ENCODE results near the gene METTL23. TPM values are rescaled to one million over a fixed set of nuclear protein-coding genes. Genes with fewer than 3 reads are reported as not detected.
"Not testable (repeated sequence)": the region's sequence is repeated elsewhere in the genome, so short reads cannot be mapped to it uniquely, and the experiment has no call there.

METTL23 gene
- total RNA-seq, 1 donor: 25.7 TPM

- no peak overlapping the region for H2AFZ ChIP-seq (ENCODE audit: low read length)
- peaks cover 58% of the 10 kb centered on the region for H3K4me1 ChIP-seq (ENCODE audit: insufficient read depth, low read length)
- peaks cover 67% of the 10 kb centered on the region for H4K20me1 ChIP-seq (ENCODE audit: insufficient read depth, low read length)
- H3K4me3 ChIP-seq (ENCODE audit: insufficient read depth, low read length): no peak overlapping the region
- no peak for TF ChIP-seq CTCF (IDR thresholded peaks at IDR 0.05; ENCODE audit: extremely low read depth, low read depth, low read length)
- no peak overlapping the region for H3K4me2 ChIP-seq (ENCODE audit: insufficient read depth, low read length)
- H3K27me3 ChIP-seq (ENCODE audit: insufficient read depth, low read length): no peaks in the 10 kb centered on the region
- DNase-seq (ENCODE audit: insufficient read length, low spot score, missing footprints): peak; percentile 85
- peaks cover 99% of the 10 kb centered on the region for H3K79me2 ChIP-seq (ENCODE audit: insufficient read depth, low read length)
- peaks cover 5% of the 10 kb centered on the region for H3K36me3 ChIP-seq (ENCODE audit: insufficient read depth, low read length)
- H3K9me3 ChIP-seq (ENCODE audit: low read depth, low read length): no peaks in the 10 kb centered on the region
- peak overlapping the region; percentile 40 for H3K27ac ChIP-seq (ENCODE audit: low read depth, low read length)
Measured at GRCh38 chr17:76696763-76697701, 29.6 kb upstream of the METTL23 start.

DNA sequence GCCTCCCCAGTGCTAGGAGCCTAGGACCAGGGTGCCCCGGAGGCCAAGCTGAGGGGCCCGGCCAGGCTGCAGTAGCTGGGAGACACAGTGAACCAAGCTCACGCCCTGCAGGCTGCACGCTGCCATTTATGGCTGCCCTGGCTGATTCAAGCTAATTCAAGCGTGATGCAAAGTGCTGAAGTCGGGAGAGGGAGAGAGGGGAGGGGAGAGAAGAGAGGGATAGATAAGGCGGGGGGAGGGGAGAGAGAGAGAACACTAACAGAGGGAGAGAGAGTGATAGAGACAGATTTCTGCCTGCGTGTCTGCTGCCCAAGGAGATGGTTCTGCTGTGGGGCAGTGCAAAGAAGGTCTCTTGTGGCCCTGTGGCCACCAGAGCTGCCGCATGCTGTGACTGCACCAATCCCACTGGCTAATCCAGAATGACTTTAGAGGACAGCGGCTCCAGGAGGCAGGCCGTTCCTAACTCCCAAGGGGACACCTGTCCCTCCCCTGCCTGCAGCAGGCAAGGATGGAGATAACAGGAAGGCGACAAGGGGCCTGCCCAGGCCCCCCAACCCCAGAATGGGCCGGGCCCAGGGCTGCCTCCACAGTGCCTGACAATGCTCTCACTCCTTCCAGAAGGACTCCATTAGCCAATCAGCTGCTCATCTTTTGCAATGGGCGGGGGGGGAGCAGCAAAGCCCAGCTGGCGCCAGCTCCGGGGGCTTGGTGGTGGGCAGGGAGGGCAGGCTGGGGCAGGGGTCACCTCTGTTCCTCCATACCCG lies 28.8 kb upstream of the METTL23 start:
- H3K4me2 ChIP-seq (ENCODE audit: insufficient read depth, low read length): no peak overlapping the region

GRCh38 chr17:76698466-76698977 lies 28.1 kb upstream of the METTL23 start:
- H3K4me1 ChIP-seq (ENCODE audit: insufficient read depth, low read length): peaks cover 56% of the 10 kb centered on the region
- not testable (repeated sequence) for H3K27me3 ChIP-seq (ENCODE audit: insufficient read depth, low read length); H3K9me3 ChIP-seq (ENCODE audit: low read depth, low read length); H3K4me3 ChIP-seq (ENCODE audit: insufficient read depth, low read length); DNase-seq (ENCODE audit: insufficient read length, low spot score, missing footprints); H2AFZ ChIP-seq (ENCODE audit: low read length); H3K36me3 ChIP-seq (ENCODE audit: insufficient read depth, low read length); H3K4me2 ChIP-seq (ENCODE audit: insufficient read depth, low read length)
- peaks cover 74% of the 10 kb centered on the region for H4K20me1 ChIP-seq (ENCODE audit: insufficient read depth, low read length)
- H3K27ac ChIP-seq (ENCODE audit: low read depth, low read length): peak overlapping the region; percentile 91
- peaks cover 100% of the 10 kb centered on the region for H3K79me2 ChIP-seq (ENCODE audit: insufficient read depth, low read length)

More for the DNA sequence above, 28.8 kb upstream of the METTL23 start:
- Histone ChIP-seq H3K79me2 (ENCODE audit: insufficient read depth, low read length) (peaks cover 99% of the 10 kb centered on the region), H3K27ac (ENCODE audit: low read depth, low read length) (peak overlapping the region; percentile 40), H4K20me1 (ENCODE audit: insufficient read depth, low read length) (peaks cover 70% of the 10 kb centered on the region), H3K9me3 (ENCODE audit: low read depth, low read length) (no peaks in the 10 kb centered on the region), H3K36me3 (ENCODE audit: insufficient read depth, low read length) (peaks cover 5% of the 10 kb centered on the region), H3K4me3 (ENCODE audit: insufficient read depth, low read length) (no peak overlapping the region), H3K27me3 (ENCODE audit: insufficient read depth, low read length) (no peaks in the 10 kb centered on the region), H2AFZ (ENCODE audit: low read length) (no peak overlapping the region), H3K4me1 (ENCODE audit: insufficient read depth, low read length) (peaks cover 58% of the 10 kb centered on the region)
- TF ChIP-seq CTCF (IDR thresholded peaks at IDR 0.05; ENCODE audit: extremely low read depth, low read depth, low read length): no peak
- DNase-seq (ENCODE audit: insufficient read length, low spot score, missing footprints): peak; percentile 65

GRCh38 chr17:76700270-76700616 lies 26.4 kb upstream of the METTL23 start:
- Histone ChIP-seq H3K27ac (ENCODE audit: low read depth, low read length) (peak overlapping the region; percentile 91), H4K20me1 (ENCODE audit: insufficient read depth, low read length) (peaks cover 78% of the 10 kb centered on the region), H3K27me3 (ENCODE audit: insufficient read depth, low read length) (no peaks in the 10 kb centered on the region), H3K36me3 (ENCODE audit: insufficient read depth, low read length) (peaks cover 4% of the 10 kb centered on the region), H3K4me3 (ENCODE audit: insufficient read depth, low read length) (peak overlapping the region; percentile 48), H3K4me1 (ENCODE audit: insufficient read depth, low read length) (peaks cover 48% of the 10 kb centered on the region), H3K9me3 (ENCODE audit: low read depth, low read length) (no peaks in the 10 kb centered on the region), H2AFZ (ENCODE audit: low read length) (peak overlapping the region; percentile 66), H3K4me2 (ENCODE audit: insufficient read depth, low read length) (peak overlapping the region; percentile 65), H3K79me2 (ENCODE audit: insufficient read depth, low read length) (peaks cover 97% of the 10 kb centered on the region)
- no peak for TF ChIP-seq CTCF (IDR thresholded peaks at IDR 0.05; ENCODE audit: extremely low read depth, low read depth, low read length)
- no peak for DNase-seq (ENCODE audit: insufficient read length, low spot score, missing footprints)

Data from osteoblast (primary cell).